SKM-1 treated with dmso at 0.1 percent for 144 hours (cell line): Measurements from ENCODE around the gene NFU1.
"Not testable (repeated sequence)": the region's sequence is repeated elsewhere in the genome, so short reads cannot be mapped to it uniquely, and the experiment has no call there.

Source experiments
- DNase-seq: peaks from one replicate; lab custom pipeline; 2025; ENCODE audit not compliant: unreplicated experiment; lab: John Stamatoyannopoulos, UW

NFU1 gene

GRCh38 chr2:69389271-69389670, 48.0 kb downstream of the NFU1 start:
- DNase-seq = no peak

GRCh38 chr2:69387770-69388481, 49.3 kb downstream of the NFU1 start:
- DNase-seq = no peak

- peak; percentile 88 for DNase-seq
Measured at GRCh38 chr2:69386789-69387734, 50.2 kb downstream of the NFU1 start, which contains the start of gene GFPT1. GFPT1 (minus strand) TSS chr2:69387227; CDS start chr2:69387071, 156 bp downstream.

- DNase-seq = no peak
Measured at GRCh38 chr2:69386360-69386759, 50.9 kb downstream of the NFU1 start.

- no peak for DNase-seq
Measured at GRCh38 chr2:69385443-69386151, 51.6 kb downstream of the NFU1 start.

GRCh38 chr2:69384618-69385081, 52.6 kb downstream of the NFU1 start:
- DNase-seq = no peak

GRCh38 chr2:69383176-69383812, 53.9 kb downstream of the NFU1 start:
- no peak for DNase-seq

GRCh38 chr2:69382547-69382946, 54.7 kb downstream of the NFU1 start:
- no peak for DNase-seq

- no peak for DNase-seq
Measured at GRCh38 chr2:69381337-69381737, 55.9 kb downstream of the NFU1 start.

- DNase-seq = no peak
Measured at GRCh38 chr2:69380072-69380917, 56.9 kb downstream of the NFU1 start.

GRCh38 chr2:69376403-69376802, 60.8 kb downstream of the NFU1 start:
- DNase-seq = no peak

- peak; percentile 35 for DNase-seq
Measured at GRCh38 chr2:69375494-69376353, 61.5 kb downstream of the NFU1 start.

GRCh38 chr2:69372767-69373166, 64.5 kb downstream of the NFU1 start:
- DNase-seq = no peak

- no peak for DNase-seq
Measured at GRCh38 chr2:69369802-69370201, 67.4 kb downstream of the NFU1 start.

- DNase-seq = no peak
Measured at GRCh38 chr2:69368588-69368987, 68.6 kb downstream of the NFU1 start.

- no peak for DNase-seq
Measured at GRCh38 chr2:69359371-69359770, 77.9 kb downstream of the NFU1 start.

- DNase-seq = no peak
Measured at GRCh38 chr2:69358914-69359313, 78.3 kb downstream of the NFU1 start.

GRCh38 chr2:69356471-69356870, 80.8 kb downstream of the NFU1 start:
- no peak for DNase-seq

GRCh38 chr2:69354976-69355375, 82.3 kb downstream of the NFU1 start:
- DNase-seq = not testable (repeated sequence)
